OCI-LY1 (cell line): ENCODE measurements around the gene SERPINB8.

Source experiments
- H2AFZ ChIP-seq: fragments of 200-600 bp; sonication (generic), shearing (Covaris generic); 2 replicates; pipeline ENCODE4 v1.6.0; 2014; ENCODE audit warnings: antibody characterized with exemption, mild to moderate bottlenecking, low read length
- H3F3A ChIP-seq: fragments of 200-600 bp; sonication (generic), shearing (Covaris generic); 2 replicates; pipeline ENCODE4 v1.6.0; 2014; ENCODE audit warnings: mild to moderate bottlenecking, antibody characterized with exemption, low read length, moderate library complexity; ENCODE audit not compliant: insufficient read depth
- H3K27ac ChIP-seq: fragments of 200-600 bp; sonication (generic); 2 replicates; pipeline ENCODE4 v1.5.1; 2014; ENCODE audit warnings: low read length, mixed run types, mild to moderate bottlenecking, low read depth; ENCODE audit not compliant: poor library complexity, severe bottlenecking
- H3K27me3 ChIP-seq: fragments of 200-600 bp; sonication (generic); 2 replicates; pipeline ENCODE4 v1.6.0; 2014; ENCODE audit warnings: antibody characterized with exemption, mild to moderate bottlenecking, low read length, moderate library complexity; ENCODE audit not compliant: insufficient read depth
- H3K36me3 ChIP-seq: fragments of 200-600 bp; sonication (generic); 2 replicates; pipeline ENCODE4 v1.6.1; 2014; ENCODE audit warnings: mild to moderate bottlenecking, antibody characterized with exemption, low read length, moderate library complexity, mixed read lengths; ENCODE audit not compliant: insufficient read depth
- H3K4me1 ChIP-seq: fragments of 200-600 bp; sonication (generic); 2 replicates; pipeline ENCODE4 v1.5.1; 2014; ENCODE audit warnings: mild to moderate bottlenecking, low read length, moderate library complexity; ENCODE audit not compliant: insufficient read depth, severe bottlenecking
- H3K4me2 ChIP-seq: fragments of 200-600 bp; sonication (generic), shearing (Covaris generic); 2 replicates; pipeline ENCODE4 v1.6.1; 2014; ENCODE audit warnings: low read length
- H3K4me3 ChIP-seq: fragments of 200-600 bp; sonication (generic); 2 replicates; pipeline ENCODE4 v1.5.1; 2014; ENCODE audit warnings: low read length, low read depth, mild to moderate bottlenecking, mixed read lengths; ENCODE audit not compliant: poor library complexity, severe bottlenecking
- H3K79me2 ChIP-seq: fragments of 200-600 bp; shearing (Covaris generic); 2 replicates; pipeline ENCODE4 v1.6.1; 2016; ENCODE audit warnings: mixed run types, low read length, mixed read lengths; ENCODE audit not compliant: insufficient read depth
- H3K9ac ChIP-seq: fragments of 200-600 bp; sonication (generic), shearing (Covaris generic); 2 replicates; pipeline ENCODE4 v1.6.1; 2014; ENCODE audit warnings: mild to moderate bottlenecking, low read length, mixed read lengths
- H3K9me2 ChIP-seq: fragments of 200-600 bp; sonication (generic), shearing (Covaris generic); 2 replicates; pipeline ENCODE4 v1.6.1; 2014; ENCODE audit warnings: low read depth, mild to moderate bottlenecking, low read length, mixed read lengths
- H3K9me3 ChIP-seq: fragments of 200-600 bp; shearing (Covaris generic); 2 replicates; pipeline ENCODE4 v1.6.1; 2014; ENCODE audit warnings: low read length, mixed read lengths
- H4K20me1 ChIP-seq: fragments of 200-600 bp; sonication (generic), shearing (Covaris generic); 2 replicates; pipeline ENCODE4 v1.6.0; 2016; ENCODE audit warnings: mild to moderate bottlenecking, low read length; ENCODE audit not compliant: insufficient read depth
- EZH2 ChIP-seq: fragments of 200-600 bp; sonication (generic), shearing (Covaris generic); IDR thresholded peaks from 2 replicates; pipeline ENCODE4 v1.8.0; 2017; ENCODE audit warnings: borderline replicate concordance, mixed run types, mild to moderate bottlenecking, antibody characterized with exemption, low read length, moderate library complexity, mixed read lengths
- TF ChIP-seq, protein P1 (sequence below): fragments of 200-600 bp; sonication (generic), shearing (Covaris generic); IDR thresholded peaks from 2 replicates; pipeline ENCODE4 v1.5.1; 2017; ENCODE audit warnings: mild to moderate bottlenecking, antibody characterized with exemption, low read length, moderate library complexity, mixed read lengths

SERPINB8 gene

GRCh38 chr18:64019922-64020756 lies 50.3 kb downstream of the SERPINB8 start:
- Histone ChIP-seq H3K9ac (no peak overlapping the region), H2AFZ (no peak overlapping the region), H3F3A (no peaks in the 10 kb centered on the region), H4K20me1 (no peaks in the 10 kb centered on the region), H3K36me3 (no peaks in the 10 kb centered on the region), H3K4me1 (no peaks in the 10 kb centered on the region), H3K4me2 (no peak overlapping the region), H3K27ac (no peak overlapping the region), H3K9me2 (no peaks in the 10 kb centered on the region), H3K79me2 (no peaks in the 10 kb centered on the region), H3K9me3 (no peaks in the 10 kb centered on the region), H3K27me3 (no peaks in the 10 kb centered on the region), H3K4me3 (no peak overlapping the region)
- TF ChIP-seq, protein P1, sequence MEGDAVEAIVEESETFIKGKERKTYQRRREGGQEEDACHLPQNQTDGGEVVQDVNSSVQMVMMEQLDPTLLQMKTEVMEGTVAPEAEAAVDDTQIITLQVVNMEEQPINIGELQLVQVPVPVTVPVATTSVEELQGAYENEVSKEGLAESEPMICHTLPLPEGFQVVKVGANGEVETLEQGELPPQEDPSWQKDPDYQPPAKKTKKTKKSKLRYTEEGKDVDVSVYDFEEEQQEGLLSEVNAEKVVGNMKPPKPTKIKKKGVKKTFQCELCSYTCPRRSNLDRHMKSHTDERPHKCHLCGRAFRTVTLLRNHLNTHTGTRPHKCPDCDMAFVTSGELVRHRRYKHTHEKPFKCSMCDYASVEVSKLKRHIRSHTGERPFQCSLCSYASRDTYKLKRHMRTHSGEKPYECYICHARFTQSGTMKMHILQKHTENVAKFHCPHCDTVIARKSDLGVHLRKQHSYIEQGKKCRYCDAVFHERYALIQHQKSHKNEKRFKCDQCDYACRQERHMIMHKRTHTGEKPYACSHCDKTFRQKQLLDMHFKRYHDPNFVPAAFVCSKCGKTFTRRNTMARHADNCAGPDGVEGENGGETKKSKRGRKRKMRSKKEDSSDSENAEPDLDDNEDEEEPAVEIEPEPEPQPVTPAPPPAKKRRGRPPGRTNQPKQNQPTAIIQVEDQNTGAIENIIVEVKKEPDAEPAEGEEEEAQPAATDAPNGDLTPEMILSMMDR, result no peak
- TF ChIP-seq EZH2, result no peak

GRCh38 chr18:64026350-64026749 lies 56.5 kb downstream of the SERPINB8 start:
- H3K9me2 ChIP-seq, result no peaks in the 10 kb centered on the region
- H3F3A ChIP-seq, result no peaks in the 10 kb centered on the region
- H3K27ac ChIP-seq, result no peak overlapping the region
- H3K36me3 ChIP-seq, result no peaks in the 10 kb centered on the region
- H3K9ac ChIP-seq, result no peak overlapping the region
- H3K4me2 ChIP-seq, result no peak overlapping the region
- H3K27me3 ChIP-seq, result no peaks in the 10 kb centered on the region; the same call in 1 of the 2 replicates
- H2AFZ ChIP-seq, result no peak overlapping the region
- TF ChIP-seq, protein P1, result no peak
- TF ChIP-seq EZH2, result no peak
- H4K20me1 ChIP-seq, result no peaks in the 10 kb centered on the region
- no peak overlapping the region for H3K4me3 ChIP-seq
- H3K79me2 ChIP-seq, result no peaks in the 10 kb centered on the region
- H3K4me1 ChIP-seq, result no peaks in the 10 kb centered on the region
- no peaks in the 10 kb centered on the region for H3K9me3 ChIP-seq

DNA sequence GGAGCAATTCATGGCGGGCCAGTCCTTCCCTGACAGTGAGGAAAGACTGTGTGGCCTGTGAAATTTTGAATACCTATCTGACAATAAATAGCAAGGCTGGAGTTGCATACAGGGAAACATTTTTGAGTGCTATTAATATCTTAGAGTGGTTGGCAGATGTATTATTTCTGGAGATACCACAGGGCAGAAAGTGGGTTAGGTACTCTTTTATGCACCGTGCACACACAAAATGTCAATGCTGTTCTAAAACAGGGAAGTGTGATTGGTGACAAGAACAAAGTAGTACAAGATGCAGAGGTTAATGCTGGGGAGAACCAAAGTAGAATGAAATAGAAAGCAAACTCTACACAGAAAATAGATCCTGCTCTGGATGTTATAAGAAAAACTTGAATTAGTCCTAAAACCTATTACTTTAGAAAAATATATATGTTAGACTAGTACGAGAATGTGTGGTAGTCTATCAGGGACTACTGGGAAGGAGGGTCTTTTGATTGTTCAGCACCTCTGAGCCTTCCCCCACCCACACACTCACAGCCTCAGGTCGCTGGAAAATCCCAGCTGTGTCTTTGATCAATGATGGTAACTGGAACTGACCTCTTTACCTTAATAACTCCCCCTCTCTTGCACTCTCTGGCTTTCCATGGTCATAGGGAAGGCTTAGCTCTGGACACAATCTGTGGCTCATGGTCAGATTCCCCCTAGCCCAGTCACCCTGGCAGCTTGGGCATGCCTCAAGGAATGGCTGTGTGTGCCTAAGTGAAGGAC lies 58.2 kb downstream of the SERPINB8 start:
- no peaks in the 10 kb centered on the region for H3K79me2 ChIP-seq
- H3K27ac ChIP-seq, result no peak overlapping the region
- no peak overlapping the region for H3K4me3 ChIP-seq
- no peak overlapping the region for H3K4me2 ChIP-seq
- no peaks in the 10 kb centered on the region for H3K9me2 ChIP-seq
- no peaks in the 10 kb centered on the region; the same call in 1 of the 2 replicates for H3K27me3 ChIP-seq
- TF ChIP-seq EZH2, result no peak
- TF ChIP-seq, protein P1, result no peak
- H3K36me3 ChIP-seq, result no peaks in the 10 kb centered on the region
- no peaks in the 10 kb centered on the region for H3K4me1 ChIP-seq
- no peaks in the 10 kb centered on the region for H3K9me3 ChIP-seq
- H4K20me1 ChIP-seq, result no peaks in the 10 kb centered on the region
- H3F3A ChIP-seq, result no peaks in the 10 kb centered on the region
- no peak overlapping the region for H2AFZ ChIP-seq
- no peak overlapping the region for H3K9ac ChIP-seq
